GM21360 (cell line): ENCODE results near the gene PELI3.

Experiments used
- ATAC-seq: cut with Tn5 transposase; IDR thresholded peaks from one replicate; pipeline ENCODE4 v1.9.1; 2021; ENCODE audit warnings: mild to moderate bottlenecking, moderate library complexity; ENCODE audit not compliant: unreplicated experiment

Gene PELI3

DNA sequence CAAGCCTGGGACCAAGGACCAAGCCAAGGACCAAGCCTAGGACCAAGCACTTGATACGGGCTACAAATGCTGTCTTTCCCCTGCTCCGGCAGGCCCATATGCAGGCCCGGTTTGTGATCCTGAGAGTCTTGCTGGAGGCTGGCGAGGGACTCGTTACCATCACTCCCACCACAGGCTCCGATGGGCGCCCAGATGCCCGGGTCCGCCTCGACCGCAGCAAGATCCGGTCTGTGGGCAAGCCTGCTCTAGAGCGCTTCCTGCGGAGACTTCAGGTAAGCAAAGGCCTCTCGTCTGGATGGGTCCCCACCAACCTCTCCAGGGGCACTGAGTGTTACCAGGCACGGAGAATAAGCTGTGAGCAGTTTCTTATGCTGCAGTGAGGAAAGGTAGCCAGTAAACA is 30.5 kb downstream of the PELI3 start:
- ATAC-seq, result no peak

DNA sequence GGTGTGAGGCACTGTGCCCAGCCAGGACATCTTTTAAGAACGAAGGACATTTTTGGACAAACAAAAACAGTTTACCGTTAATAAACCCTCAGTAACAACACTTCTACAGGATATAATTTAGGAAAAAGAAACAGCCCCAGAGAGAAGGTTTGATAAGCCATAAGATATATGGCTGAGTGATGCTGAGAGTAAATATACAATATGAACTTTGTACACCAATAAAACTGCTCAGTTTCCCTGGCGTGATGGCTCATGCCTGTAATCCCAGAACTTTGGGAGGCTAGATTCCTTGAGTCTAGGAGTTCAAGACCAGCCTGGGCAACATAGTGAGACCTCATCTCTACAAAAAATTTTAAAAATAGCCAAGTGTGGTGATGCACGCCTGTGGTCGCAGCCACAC is 31.8 kb downstream of the PELI3 start:
- ATAC-seq, result no peak

DNA sequence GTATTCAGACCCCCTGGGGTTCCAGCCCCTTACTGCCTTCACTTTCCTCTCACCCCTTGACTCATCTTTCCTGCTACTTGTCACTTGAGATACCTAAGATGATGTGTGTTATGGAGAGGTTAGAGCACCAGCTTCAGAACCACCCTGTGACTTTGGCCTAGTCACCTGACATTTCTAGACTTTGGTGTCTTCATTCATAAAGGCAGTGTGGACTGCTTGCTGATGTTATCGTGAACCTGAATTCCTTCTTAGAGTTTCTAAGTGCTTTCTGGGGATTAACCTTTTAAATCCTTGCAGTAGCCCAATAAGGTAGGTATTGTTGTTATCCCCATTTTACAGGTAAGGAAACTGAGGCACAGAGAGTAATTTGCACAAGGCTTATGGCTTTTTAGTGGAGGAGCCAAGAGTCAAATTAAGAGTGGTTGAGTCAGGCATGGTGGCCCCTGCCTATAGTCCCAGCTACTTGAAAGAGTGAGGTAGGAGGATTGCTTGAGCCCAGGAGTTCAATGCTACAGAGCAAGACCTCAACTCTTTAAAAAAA is 38.6 kb downstream of the PELI3 start:
- ATAC-seq, result no peak

DNA sequence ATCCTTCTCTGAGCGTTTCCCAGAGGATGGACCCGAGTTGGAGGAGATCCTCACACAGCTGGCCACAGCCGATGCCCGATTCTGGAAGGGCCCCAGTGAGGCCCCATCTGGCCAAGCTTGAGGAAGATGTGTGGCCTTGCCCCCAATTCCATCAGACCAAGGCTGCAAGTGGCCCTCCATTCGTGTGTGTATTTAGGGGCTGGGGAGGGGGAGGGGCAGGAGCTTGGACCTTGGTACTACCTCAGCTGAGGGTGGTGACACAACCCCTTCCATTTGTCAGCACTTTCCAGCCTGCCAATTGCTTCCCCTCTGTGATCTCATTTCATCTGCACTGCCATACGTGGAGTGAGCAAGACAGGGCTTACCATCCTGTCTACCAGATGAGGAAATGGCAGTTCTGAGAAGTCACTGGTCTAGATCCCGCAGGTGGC is 42.4 kb downstream of the PELI3 start:
- no peak for ATAC-seq

DNA sequence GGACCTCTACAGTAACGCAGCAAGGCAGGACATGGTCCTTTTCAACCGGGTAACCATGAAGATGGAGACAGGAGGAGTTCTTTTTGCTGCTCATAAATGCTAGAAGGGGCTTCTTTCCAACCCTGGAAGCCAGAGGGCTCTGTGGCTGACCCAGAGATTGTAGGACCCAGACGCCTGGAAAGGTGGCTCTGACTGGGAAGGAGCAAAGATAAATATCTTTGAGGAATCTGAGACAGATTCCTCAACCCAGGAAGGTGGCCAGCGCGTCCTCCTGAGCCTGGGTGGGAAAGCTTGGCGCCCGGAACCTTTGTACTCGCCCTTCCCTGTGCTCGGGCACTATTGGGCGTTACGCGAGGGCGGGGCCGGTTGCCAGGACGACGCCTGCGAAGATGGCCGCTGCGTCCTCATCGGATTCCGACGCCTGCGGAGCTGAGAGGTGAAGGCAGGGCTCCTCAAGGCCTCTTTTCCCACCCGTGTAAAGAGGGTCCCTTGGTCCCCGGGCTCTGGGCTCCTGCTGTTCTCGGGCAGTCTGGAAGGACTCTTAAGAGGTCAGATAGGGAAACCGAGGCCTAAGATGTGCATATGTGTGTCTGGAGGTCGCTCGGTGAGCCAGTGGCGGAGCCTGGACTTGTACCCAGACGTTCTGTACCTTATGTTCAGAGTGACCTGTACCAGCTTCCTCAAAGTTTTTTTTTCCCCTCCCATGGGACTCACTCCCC is 43.7 kb downstream of the PELI3 start, which contains the start of gene BBS1:
Gene BBS1, plus strand, starts transcription at position 365 of the 719 bp plus-strand sequence. Its CDS starts 25 bp downstream, at position 390.
- no peak for ATAC-seq

DNA sequence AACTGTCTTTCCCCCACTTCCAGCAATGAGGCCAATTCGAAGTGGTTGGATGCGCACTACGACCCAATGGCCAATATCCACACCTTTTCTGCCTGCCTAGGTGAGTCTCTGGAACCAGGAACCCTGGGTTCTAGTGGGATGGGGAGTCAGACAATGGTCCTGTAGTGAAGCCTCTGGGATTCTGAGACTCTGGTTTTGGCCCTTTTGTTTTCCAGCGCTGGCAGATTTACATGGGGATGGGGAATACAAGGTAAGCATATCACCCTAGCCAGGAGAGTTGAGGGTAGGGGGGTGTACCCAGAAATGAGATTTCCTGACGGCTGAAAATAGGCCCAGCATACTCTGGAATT is 44.3 kb downstream of the PELI3 start:
- ATAC-seq, result no peak

DNA sequence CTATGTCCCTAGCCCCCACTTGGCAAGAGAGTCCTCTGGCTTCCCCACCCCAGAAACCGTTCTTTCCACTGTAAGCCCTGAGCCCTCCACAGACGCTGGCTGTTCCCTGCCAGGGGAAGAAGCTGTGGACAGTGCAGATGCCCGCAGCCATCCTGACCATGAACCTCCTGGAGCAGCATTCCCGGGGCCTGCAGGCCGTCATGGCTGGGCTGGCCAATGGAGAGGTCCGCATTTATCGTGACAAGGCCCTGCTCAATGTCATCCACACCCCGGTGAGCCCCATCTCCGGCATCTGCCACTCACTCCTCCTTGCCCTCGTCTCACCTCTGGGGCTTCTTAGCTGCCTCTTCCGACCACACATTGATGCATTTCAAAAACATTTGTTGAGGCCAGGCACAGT is 56.9 kb downstream of the PELI3 start:
- no peak for ATAC-seq

DNA sequence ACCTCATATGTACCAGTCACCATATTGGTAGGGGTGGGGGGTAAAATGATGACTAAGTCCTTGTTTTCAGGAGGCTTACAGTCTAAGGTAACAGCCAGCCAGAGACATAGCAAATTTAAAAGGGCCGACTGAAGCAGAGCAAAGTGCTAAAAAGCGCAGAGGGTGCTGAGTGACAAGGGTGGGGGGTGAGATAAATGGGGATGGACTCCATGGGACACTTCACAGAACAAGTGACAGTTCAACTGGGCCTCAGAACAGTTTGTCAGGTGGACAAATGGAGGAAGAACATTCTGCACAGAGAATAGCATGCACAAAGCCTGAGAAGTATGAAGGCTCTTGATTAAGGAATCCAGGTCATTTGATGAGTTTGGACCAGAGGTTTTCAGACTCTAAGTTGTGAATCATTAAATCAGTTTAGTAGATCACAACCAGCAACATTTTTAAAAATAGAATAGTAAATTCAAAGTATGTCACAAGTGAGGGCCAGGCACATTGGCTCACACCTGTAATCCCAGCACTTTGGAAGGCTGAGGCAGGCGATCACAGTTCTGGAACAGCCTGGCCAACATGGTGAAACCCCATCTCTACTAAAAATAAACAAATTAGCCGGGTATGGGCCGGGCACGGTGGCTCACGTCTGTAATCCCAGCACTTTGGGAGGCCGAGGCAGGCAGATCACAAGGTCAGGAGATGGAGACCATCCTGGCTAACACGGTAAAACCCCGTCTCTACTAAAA is 57.8 kb downstream of the PELI3 start:
- ATAC-seq, result no peak
